SK-N-MC (cell line): Measurements from ENCODE around the gene FBXO9.

Source experiments
- DNase-seq: peaks from one replicate; pipeline ENCODE4 v3.0.0-alpha.2; 2011; ENCODE audit warnings: low read depth, low spot score
- H3K27ac ChIP-seq: fragments of 200-600 bp; sonication (generic); 2 replicates; pipeline ENCODE4 v1.5.1; 2016; ENCODE audit warnings: mixed run types
- H3K36me3 ChIP-seq: fragments of 200-600 bp; sonication (generic); 2 replicates; pipeline ENCODE4 v1.6.1; 2017; ENCODE audit warnings: antibody characterized with exemption, low read length, mixed read lengths; ENCODE audit not compliant: insufficient read depth
- H3K4me3 ChIP-seq: fragments of 200-600 bp; sonication (generic); 2 replicates; pipeline ENCODE4 v1.5.1; 2016
- H3K9ac ChIP-seq: fragments of 200-600 bp; sonication (generic); 2 replicates; pipeline ENCODE4 v1.8.0; 2017; ENCODE audit warnings: mixed run types, mixed read lengths; ENCODE audit not compliant: insufficient read length
- H3K9me3 ChIP-seq: fragments of 200-600 bp; sonication (generic); 2 replicates; pipeline ENCODE4 v1.6.1; 2017; ENCODE audit warnings: low read depth, mild to moderate bottlenecking, antibody characterized with exemption, low read length, moderate library complexity, mixed read lengths
- EZH2 ChIP-seq: fragments of 200-600 bp; sonication (generic); IDR thresholded peaks from one replicate; pipeline ENCODE4 v1.6.1; 2017; ENCODE audit warnings: antibody characterized with exemption
- FOXP2 ChIP-seq: optimal IDR thresholded peaks from 2 replicates; pipeline ENCODE3; 2011; ENCODE audit warnings: mild to moderate bottlenecking, moderate library complexity; ENCODE audit not compliant: insufficient read depth; ENCODE audit errors: extremely low read length, control extremely low read depth
- POLR2AphosphoS5 ChIP-seq: IDR thresholded peaks from 2 replicates; pipeline ENCODE4 v1.6.1; 2012; ENCODE audit warnings: mild to moderate bottlenecking, low read depth, low read length, borderline replicate concordance

The FBXO9 gene

DNA sequence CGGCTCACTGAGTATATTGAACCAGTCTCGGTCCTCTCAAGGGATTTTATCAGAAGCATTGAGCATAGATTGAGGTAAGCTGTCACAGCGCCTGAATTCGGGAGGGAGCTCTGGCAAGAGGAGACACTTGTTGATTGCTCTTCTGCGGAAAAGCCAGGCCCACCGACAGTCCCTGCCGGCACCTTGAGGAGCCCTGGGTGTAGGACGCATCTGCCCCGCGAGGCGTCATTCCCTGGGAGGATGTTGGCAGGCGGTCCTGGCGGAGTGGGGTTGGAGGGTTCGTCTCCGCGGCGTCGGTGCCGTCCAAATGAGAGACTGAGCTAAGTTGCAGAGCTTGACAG, 843 bp downstream of the FBXO9 start:
- Histone ChIP-seq H3K9ac (peak overlapping the region; percentile 86), H3K36me3 (peaks cover 3% of the 10 kb centered on the region; the same call in 1 of the 2 replicates), H3K4me3 (peak overlapping the region; percentile 85), H3K9me3 (no peaks in the 10 kb centered on the region), H3K27ac (no peak overlapping the region)
- DNase-seq = no peak
- TF ChIP-seq EZH2 (no peak), POLR2AphosphoS5 (no peak), FOXP2 (no peak)

DNA sequence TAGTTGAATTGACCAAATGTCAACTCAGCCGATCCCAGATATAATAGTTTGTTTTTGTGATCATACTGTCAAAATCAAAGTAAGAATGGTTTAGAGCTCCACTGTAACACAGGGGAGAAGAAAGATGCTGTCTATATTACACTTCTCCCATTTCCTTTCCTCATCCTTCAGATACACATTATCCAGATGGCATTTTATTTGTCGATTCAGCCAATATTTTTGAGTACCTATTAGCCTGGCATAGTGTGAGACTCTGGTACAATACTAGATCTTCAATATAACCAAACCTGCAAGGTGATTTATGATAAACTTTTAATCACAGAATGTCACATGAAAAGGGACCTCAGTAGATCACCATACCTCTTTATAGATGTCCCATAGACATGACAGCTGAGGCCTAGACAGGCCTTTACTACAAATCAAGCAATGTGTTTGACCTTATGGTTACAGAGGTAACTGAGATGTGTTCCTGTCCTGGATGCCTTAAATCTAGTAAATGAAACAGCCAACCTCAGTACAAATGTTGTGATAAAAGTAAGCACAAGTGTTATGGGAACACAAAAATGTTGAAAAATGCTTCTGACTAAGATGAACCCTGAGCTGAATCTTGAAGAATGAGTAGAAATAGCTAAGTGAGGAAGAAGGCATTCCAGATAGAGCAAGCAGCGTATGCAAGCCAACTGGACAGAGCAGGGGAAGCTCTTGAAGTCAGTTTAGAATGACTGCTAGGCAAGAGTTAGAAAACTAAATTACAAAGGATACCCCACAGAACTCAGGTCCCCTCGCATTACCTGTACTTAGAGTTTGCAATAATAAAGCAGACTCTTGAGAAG, 1.9 kb downstream of the FBXO9 start:
- Histone ChIP-seq H3K9me3 (no peaks in the 10 kb centered on the region), H3K4me3 (peak overlapping the region; percentile 85), H3K27ac (no peak overlapping the region), H3K36me3 (peaks cover 4% of the 10 kb centered on the region), H3K9ac (peak overlapping the region; percentile 86)
- TF ChIP-seq FOXP2 (no peak), EZH2 (no peak)
- DNase-seq = no peak

DNA sequence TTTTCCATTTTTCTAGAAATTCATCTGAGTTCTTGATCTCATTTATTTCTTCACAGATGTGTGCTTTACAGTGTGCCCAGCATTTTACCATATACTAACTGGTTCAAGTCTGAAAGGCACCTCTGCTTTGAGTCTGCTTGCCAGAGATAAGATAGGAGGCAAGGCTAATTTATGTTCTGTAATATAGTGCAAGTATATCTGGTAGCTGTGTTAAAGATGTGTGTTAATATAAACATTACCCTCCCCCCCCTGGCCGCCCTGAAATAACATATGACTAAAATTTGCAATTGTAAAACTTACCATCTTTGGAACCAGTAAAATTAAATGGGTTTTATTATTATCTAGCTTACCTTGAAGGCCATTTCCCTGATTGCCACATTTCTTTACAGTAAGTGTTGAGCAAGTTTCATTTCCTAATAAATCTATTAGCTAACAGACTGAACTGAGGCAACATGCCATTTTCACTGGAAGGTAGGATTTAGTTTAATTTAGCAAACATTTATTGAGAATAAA, 2.7 kb downstream of the FBXO9 start:
- peak overlapping the region; percentile 12 for H3K9ac ChIP-seq
- H3K36me3 ChIP-seq = peaks cover 11% of the 10 kb centered on the region
- no peaks in the 10 kb centered on the region for H3K9me3 ChIP-seq
- TF ChIP-seq POLR2AphosphoS5 (no peak), EZH2 (no peak), FOXP2 (no peak)
- no peak overlapping the region for H3K4me3 ChIP-seq
- H3K27ac ChIP-seq = no peak overlapping the region
- DNase-seq = no peak

DNA sequence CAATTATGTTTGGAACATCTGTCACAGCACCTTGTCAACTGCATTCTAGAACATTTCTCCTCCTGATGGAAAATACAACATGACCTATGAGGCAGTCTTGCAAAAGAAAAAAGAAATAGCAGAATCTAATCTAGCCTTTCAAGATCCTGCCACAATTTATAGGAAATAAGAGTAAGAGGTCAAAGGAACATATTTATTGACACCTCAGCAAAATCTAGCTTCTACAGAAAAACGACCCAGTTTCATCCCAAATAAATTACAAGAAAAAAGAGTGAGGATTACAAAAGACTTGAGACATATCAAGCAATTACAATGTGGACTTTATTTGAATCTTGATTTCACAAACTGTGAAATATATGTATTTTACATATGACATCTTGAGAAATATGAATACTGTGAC, 4.2 kb downstream of the FBXO9 start:
- Histone ChIP-seq H3K27ac (no peak overlapping the region), H3K4me3 (no peak overlapping the region), H3K9ac (no peak overlapping the region), H3K9me3 (no peaks in the 10 kb centered on the region), H3K36me3 (peaks cover 25% of the 10 kb centered on the region)
- TF ChIP-seq POLR2AphosphoS5 (no peak), FOXP2 (no peak), EZH2 (no peak)
- no peak for DNase-seq

DNA sequence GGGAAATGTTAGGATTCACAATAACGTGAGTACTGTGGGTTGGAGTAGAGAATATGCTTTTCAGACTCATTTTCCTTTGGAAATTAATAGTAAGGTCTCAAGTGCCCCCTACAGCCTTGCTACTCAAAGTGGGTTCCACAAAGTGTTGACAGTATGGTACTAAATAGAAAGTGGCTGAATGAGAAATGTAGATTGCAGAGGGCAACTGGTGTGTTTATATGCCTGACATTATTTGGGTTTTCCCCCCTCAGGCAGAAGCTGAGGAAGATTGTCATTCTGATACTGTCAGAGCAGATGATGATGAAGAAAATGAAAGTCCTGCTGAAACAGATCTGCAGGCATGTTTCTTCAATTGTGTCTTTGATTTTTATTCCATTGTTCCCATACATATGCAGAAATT, 5.6 kb downstream of the FBXO9 start:
- H3K36me3 ChIP-seq = peaks cover 36% of the 10 kb centered on the region

DNA sequence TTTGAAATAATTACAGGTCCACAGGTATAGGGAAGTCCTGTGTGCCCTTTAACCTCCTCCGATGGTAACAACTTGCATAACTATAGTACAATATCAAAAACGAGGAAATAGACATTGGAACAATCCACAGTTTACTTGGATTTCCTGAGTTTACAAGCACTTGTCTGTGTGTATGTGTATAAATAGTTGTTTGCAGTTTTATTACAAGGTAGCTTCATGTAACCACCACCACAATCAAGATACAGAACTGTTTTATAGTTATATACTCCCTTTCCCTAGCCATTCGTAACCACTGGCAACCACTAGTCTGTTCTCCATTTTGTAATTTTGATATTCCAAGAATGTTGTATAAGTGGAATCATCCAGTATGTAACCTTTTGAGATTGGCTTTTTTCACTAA, 9.1 kb downstream of the FBXO9 start:
- no peaks in the 10 kb centered on the region for H3K9me3 ChIP-seq
- TF ChIP-seq FOXP2 (no peak), POLR2AphosphoS5 (no peak), EZH2 (no peak)
- peaks cover 62% of the 10 kb centered on the region for H3K36me3 ChIP-seq
- H3K4me3 ChIP-seq = no peak overlapping the region
- H3K9ac ChIP-seq = no peak overlapping the region
- H3K27ac ChIP-seq = no peak overlapping the region
- no peak for DNase-seq

More for the DNA sequence above, 5.6 kb downstream of the FBXO9 start:
- Histone ChIP-seq H3K27ac (no peak overlapping the region), H3K9ac (no peak overlapping the region), H3K9me3 (no peaks in the 10 kb centered on the region), H3K4me3 (no peak overlapping the region)
- no peak for TF ChIP-seq FOXP2
- no peak for TF ChIP-seq EZH2
- TF ChIP-seq POLR2AphosphoS5 = no peak
- no peak for DNase-seq

DNA sequence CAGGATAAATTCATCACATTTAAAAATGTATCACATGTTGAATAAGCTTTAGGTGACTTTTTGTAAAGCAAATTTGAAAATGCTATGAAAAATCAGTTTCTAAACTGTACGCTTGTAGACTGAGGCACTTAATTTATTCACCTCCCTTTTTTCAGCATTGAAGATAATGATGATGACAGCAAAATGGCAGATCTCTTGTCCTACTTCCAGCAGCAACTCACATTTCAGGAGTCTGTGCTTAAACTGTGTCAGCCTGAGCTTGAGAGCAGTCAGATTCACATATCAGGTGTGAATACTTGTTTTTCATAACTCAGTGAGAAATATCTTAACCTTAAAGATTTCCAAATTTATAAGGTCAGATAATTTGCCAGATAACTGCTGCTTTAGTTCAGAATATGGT, 15.6 kb downstream of the FBXO9 start:
- no peak for DNase-seq
- H3K4me3 ChIP-seq = no peak overlapping the region
- H3K9ac ChIP-seq = no peak overlapping the region
- TF ChIP-seq POLR2AphosphoS5 (no peak), EZH2 (no peak), FOXP2 (no peak)
- no peak overlapping the region for H3K27ac ChIP-seq
- no peaks in the 10 kb centered on the region for H3K9me3 ChIP-seq
- peaks cover 86% of the 10 kb centered on the region for H3K36me3 ChIP-seq

DNA sequence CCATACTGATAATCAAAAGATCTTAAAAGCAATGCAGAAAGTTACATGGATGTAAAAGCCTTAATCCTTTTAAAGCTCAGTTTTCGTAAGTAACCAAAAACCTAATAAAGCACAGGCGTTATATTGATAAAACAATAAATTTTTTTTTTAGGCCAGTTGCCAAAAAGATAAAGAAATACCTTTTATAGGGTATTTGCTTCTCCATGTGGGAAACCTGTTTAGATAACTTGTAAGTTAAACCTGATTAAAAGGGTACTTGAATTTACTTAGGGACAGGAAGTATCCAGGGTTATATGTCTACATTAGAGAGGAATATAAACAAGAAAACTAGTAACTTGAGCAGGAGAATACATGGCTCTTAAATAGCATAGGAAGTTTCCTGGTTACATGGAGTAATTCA, 21.1 kb downstream of the FBXO9 start:
- H3K36me3 ChIP-seq = peaks cover 89% of the 10 kb centered on the region
- no peak overlapping the region for H3K4me3 ChIP-seq
- TF ChIP-seq FOXP2 (no peak), POLR2AphosphoS5 (no peak), EZH2 (no peak)
- H3K9ac ChIP-seq = no peak overlapping the region
- H3K27ac ChIP-seq = no peak overlapping the region
- no peak for DNase-seq
- H3K9me3 ChIP-seq = no peaks in the 10 kb centered on the region
